CD4-positive, alpha-beta T cell (primary cell): ENCODE measurements around the gene CTNNA3. TPM values are rescaled to one million over a fixed set of nuclear protein-coding genes. Genes with fewer than 3 reads are reported as not detected.

Experiments
- ATAC-seq: fragments of 200-7000 bp; cut with Tn5 transposase; one replicate; pipeline ENCODE4 v1.10.0; 2022; ENCODE audit warnings: mild to moderate bottlenecking; ENCODE audit not compliant: poor library complexity
- CTCF ChIA-PET: fragments of 350-600 bp; sonication (Branson Sonifier 250); formaldehyde crosslinking; loops from one replicate; lab custom pipeline; 2021; ENCODE audit warnings: antibody characterized with exemption, inconsistent platforms; lab: Charles Lee
- POLR2A ChIA-PET: fragments of 350-600 bp; sonication (Branson Sonifier 250); formaldehyde crosslinking; loops from one replicate; lab custom pipeline; 2021; ENCODE audit warnings: antibody characterized with exemption, inconsistent platforms; lab: Charles Lee
- DNase-seq, 14 experiments: peaks; one replicate each; pipeline ENCODE4 v3.0.0-alpha.2; 2013 to 2020; ENCODE audit warnings: mixed read lengths in 2 of 14
- H3K27ac ChIP-seq, 2 donors: one replicate each; pipeline versions ENCODE4 v1.5.1 to v1.7.0; 2013; ENCODE audit warnings: low read length in 2 of 2, low read depth in 1 of 2, mild to moderate bottlenecking in 1 of 2
- H3K27me3 ChIP-seq, 2 experiments: 1 replicate in 1 of 2; 2 replicates in 1 of 2; pipeline versions ENCODE4 v1.6.1 to v1.7.0; 2013; ENCODE audit warnings: low read length in 2 of 2, control low read depth in 1 of 2, mild to moderate bottlenecking in 1 of 2, moderate library complexity in 1 of 2; ENCODE audit not compliant: insufficient read depth in 2 of 2, control insufficient read depth in 1 of 2
- H3K36me3 ChIP-seq: one replicate; pipeline ENCODE4 v1.6.1; 2013; ENCODE audit warnings: low read length, control low read depth; ENCODE audit not compliant: insufficient read depth
- H3K4me1 ChIP-seq: one replicate; pipeline ENCODE4 v1.6.1; 2013; ENCODE audit warnings: low read length, control low read depth; ENCODE audit not compliant: insufficient read depth
- H3K4me3 ChIP-seq: one replicate; pipeline ENCODE4 v1.5.1; 2013; ENCODE audit warnings: mild to moderate bottlenecking, low read length, moderate library complexity
- H3K9me3 ChIP-seq, 2 experiments: 1 replicate in 1 of 2; 2 replicates in 1 of 2; pipeline versions ENCODE4 v1.6.1 to v1.7.0; 2013; ENCODE audit warnings: low read length in 2 of 2, mild to moderate bottlenecking in 2 of 2, control low read depth in 1 of 2, moderate library complexity in 1 of 2; ENCODE audit not compliant: control insufficient read depth in 1 of 2, insufficient read depth in 1 of 2
- H3K27ac Mint-ChIP-seq: one replicate; pipeline ENCODE4 v1.8.0; 2020; ENCODE audit warnings: mixed read lengths
- H3K27me3 Mint-ChIP-seq: one replicate; pipeline ENCODE4 v1.8.0; 2021; ENCODE audit warnings: mixed read lengths
- H3K36me3 Mint-ChIP-seq: one replicate; pipeline ENCODE4 v1.8.0; 2021; ENCODE audit warnings: low read depth, mixed read lengths
- H3K4me1 Mint-ChIP-seq: one replicate; pipeline ENCODE4 v1.8.0; 2021; ENCODE audit warnings: low read depth, mixed read lengths
- H3K4me3 Mint-ChIP-seq: one replicate; pipeline ENCODE4 v1.8.0; 2020; ENCODE audit warnings: mild to moderate bottlenecking, mixed read lengths
- H3K9me3 Mint-ChIP-seq: one replicate; pipeline ENCODE4 v1.8.0; 2020; ENCODE audit warnings: mixed read lengths
- CTCF ChIP-seq: fragments of 200-600 bp; IDR thresholded peaks from one replicate; pipeline ENCODE4 v1.8.0; 2022; ENCODE audit warnings: antibody characterized with exemption, mild to moderate bottlenecking
- intact Hi-C, 2 experiments: fragments of 100-400 bp; cut with DNase I in 1 of 2; cut with micrococcal nuclease in 1 of 2; formaldehyde crosslinking; loops; one replicate each; pipeline versions ENCODE4 v1.15.1 to v1.9.0; 2023 to 2025; cut with DNase I, micrococcal nuclease
- total RNA-seq, 174 experiments: library from RNA in 2 of 174; stranded (reverse) in 2 of 174; gene quantifications; one replicate each; pipeline ENCODE4 v1.2.3 and lab custom pipeline; 2021 to 2026

The CTNNA3 gene
- total RNA-seq, 2 experiments from 2014 or later, result 0.80 TPM; not detected in 1

GRCh38 chr10:67250686-67251085 is 445.3 kb downstream of the CTNNA3 start:
- intact Hi-C loops, result no loop called here
- POLR2A ChIA-PET, result no interaction called here
- DNase-seq, result no peak

GRCh38 chr10:67246066-67246555 is 449.9 kb downstream of the CTNNA3 start:
- Mint-ChIP-seq H3K27ac (no peak overlapping the region), H3K27me3 (no peaks in the 10 kb centered on the region), H3K4me1 (no peaks in the 10 kb centered on the region), H3K9me3 (no peaks in the 10 kb centered on the region), H3K36me3 (no peaks in the 10 kb centered on the region), H3K4me3 (no peak overlapping the region)
- no peaks in the 10 kb centered on the region for H3K4me1 ChIP-seq
- H3K27ac ChIP-seq, result no peak overlapping the region
- DNase-seq, result no peak
- intact Hi-C loops, result no loop called here
- no peaks in the 10 kb centered on the region for H3K27me3 ChIP-seq
- no peak overlapping the region for H3K4me3 ChIP-seq
- TF ChIP-seq CTCF, result no peak
- ChIA-PET POLR2A (no interaction called here), CTCF (no interaction called here)
- ATAC-seq, result no peak
- no peaks in the 10 kb centered on the region for H3K9me3 ChIP-seq
- no peaks in the 10 kb centered on the region for H3K36me3 ChIP-seq

More at GRCh38 chr10:67250686-67251085, 445.3 kb downstream of the CTNNA3 start:
- no peaks in the 10 kb centered on the region for H3K4me1 ChIP-seq
- ATAC-seq, result no peak
- H3K9me3 ChIP-seq, result no peaks in the 10 kb centered on the region
- H3K27me3 Mint-ChIP-seq, result no peaks in the 10 kb centered on the region
- H3K36me3 ChIP-seq, result no peaks in the 10 kb centered on the region
- H3K4me1 Mint-ChIP-seq, result no peaks in the 10 kb centered on the region
- H3K9me3 Mint-ChIP-seq, result no peaks in the 10 kb centered on the region
- no peaks in the 10 kb centered on the region for H3K27me3 ChIP-seq
- H3K27ac ChIP-seq, result no peak overlapping the region
- CTCF ChIA-PET, result no interaction called here
- H3K4me3 ChIP-seq, result no peak overlapping the region
- no peak for TF ChIP-seq CTCF
- H3K27ac Mint-ChIP-seq, result no peak overlapping the region
- no peak overlapping the region for H3K4me3 Mint-ChIP-seq
- H3K36me3 Mint-ChIP-seq, result no peaks in the 10 kb centered on the region

- Histone ChIP-seq H3K36me3 (no peaks in the 10 kb centered on the region), H3K4me1 (no peaks in the 10 kb centered on the region), H3K27me3 (no peaks in the 10 kb centered on the region), H3K9me3 (no peaks in the 10 kb centered on the region), H3K4me3 (no peak overlapping the region), H3K27ac (no peak overlapping the region)
- ATAC-seq (no peak), DNase-seq (no peak)
- no peak overlapping the region for H3K4me3 Mint-ChIP-seq
- ChIA-PET POLR2A (no interaction called here), CTCF (no interaction called here)
- no peak for TF ChIP-seq CTCF
- intact Hi-C loops, result no loop called here
- H3K4me1 Mint-ChIP-seq, result no peaks in the 10 kb centered on the region
- no peaks in the 10 kb centered on the region for H3K27me3 Mint-ChIP-seq
- no peak overlapping the region for H3K27ac Mint-ChIP-seq
- no peaks in the 10 kb centered on the region for H3K36me3 Mint-ChIP-seq
- no peaks in the 10 kb centered on the region for H3K9me3 Mint-ChIP-seq
Measured at GRCh38 chr10:67242528-67242927, 453.5 kb downstream of the CTNNA3 start.
